A673 (cell line): ENCODE measurements around the gene SNX19. TPM values are rescaled to one million over a fixed set of nuclear protein-coding genes. Genes with fewer than 3 reads are reported as not detected.

Experiments used
- BruUV-seq: library from RNA; stranded (reverse); fragments of 400-500 nt; replicated peaks from 2 replicates; lab custom pipeline; 2021; lab: Mats Ljungman, UMichigan
- CTCF ChIA-PET: fragments of 300-600 bp; sonication (Branson Sonifier 250); formaldehyde crosslinking; loops from one replicate; lab custom pipeline; 2022; ENCODE audit warnings: antibody characterized with exemption; lab: Charles Lee
- POLR2A ChIA-PET: fragments of 300-600 bp; sonication (Branson Sonifier 250); formaldehyde crosslinking; loops from one replicate; lab custom pipeline; 2022; ENCODE audit warnings: antibody characterized with exemption; ENCODE audit not compliant: low non-redundant PET; lab: Charles Lee
- DNase-seq: peaks from one replicate; pipeline ENCODE4 v3.0.0-alpha.2; 2015; ENCODE audit warnings: low spot score
- H3K27ac ChIP-seq: fragments of 200-600 bp; sonication (generic); 2 replicates; pipeline ENCODE4 v1.5.1; 2016; ENCODE audit warnings: mixed run types, low read depth, mild to moderate bottlenecking, mixed read lengths, antibody characterized with exemption, low read length; ENCODE audit not compliant: poor library complexity, severe bottlenecking
- H3K27me3 ChIP-seq: fragments of 200-600 bp; sonication (generic); replicated peaks from 2 replicates; pipeline ENCODE4 v1.6.1; 2017; ENCODE audit warnings: mixed run types, low read depth, mild to moderate bottlenecking, mixed read lengths, antibody characterized with exemption, low read length; ENCODE audit not compliant: insufficient read depth, poor library complexity
- H3K36me3 ChIP-seq: fragments of 200-600 bp; sonication (generic); 2 replicates; pipeline ENCODE4 v1.6.1; 2016; ENCODE audit warnings: mixed run types, mild to moderate bottlenecking, mixed read lengths, antibody characterized with exemption, low read length; ENCODE audit not compliant: insufficient read depth, poor library complexity, severe bottlenecking
- H3K4me1 ChIP-seq: fragments of 200-600 bp; sonication (generic); 2 replicates; pipeline ENCODE4 v1.6.1; 2017; ENCODE audit warnings: mixed run types, mild to moderate bottlenecking, mixed read lengths, antibody characterized with exemption, low read length; ENCODE audit not compliant: insufficient read depth, poor library complexity, severe bottlenecking
- H3K4me3 ChIP-seq: fragments of 200-600 bp; sonication (generic); 2 replicates; pipeline ENCODE4 v1.5.1; 2016; ENCODE audit warnings: low read depth, mixed run types, mild to moderate bottlenecking, mixed read lengths, low read length; ENCODE audit not compliant: poor library complexity, severe bottlenecking
- H3K9me3 ChIP-seq: fragments of 200-600 bp; sonication (generic); 2 replicates; pipeline ENCODE4 v1.6.1; 2016; ENCODE audit warnings: mixed run types, low read depth, mild to moderate bottlenecking, mixed read lengths, antibody characterized with exemption, low read length; ENCODE audit not compliant: poor library complexity, severe bottlenecking
- EZH2 ChIP-seq: fragments of 200-600 bp; sonication (generic); IDR thresholded peaks from 2 replicates; pipeline ENCODE4 v1.6.1; 2017; ENCODE audit warnings: borderline replicate concordance, low read depth, mild to moderate bottlenecking, mixed read lengths, antibody characterized with exemption, low read length; ENCODE audit not compliant: poor library complexity, severe bottlenecking
- intact Hi-C: fragments of 100-400 bp; cut with micrococcal nuclease; formaldehyde crosslinking; loops from one replicate; pipeline ENCODE4 v1.10.0; 2022; ENCODE audit not compliant: unreplicated experiment
- total RNA-seq: library from RNA; stranded (reverse); gene quantifications from 2 replicates; pipeline ENCODE4 v1.2.3, GENCODE V29; 2021
- TF ChIP-seq, protein P1 (sequence below): fragments of 300-800, 200-600 bp; sonication (generic); conservative IDR thresholded peaks from 2 replicates; pipeline ENCODE4 v1.5.1; 2017; ENCODE audit warnings: low read depth, mild to moderate bottlenecking, antibody characterized with exemption, low read length, moderate library complexity, mixed read lengths

SNX19 gene
- total RNA-seq, 1 experiment from 2014 or later, result 51.9 TPM

DNA sequence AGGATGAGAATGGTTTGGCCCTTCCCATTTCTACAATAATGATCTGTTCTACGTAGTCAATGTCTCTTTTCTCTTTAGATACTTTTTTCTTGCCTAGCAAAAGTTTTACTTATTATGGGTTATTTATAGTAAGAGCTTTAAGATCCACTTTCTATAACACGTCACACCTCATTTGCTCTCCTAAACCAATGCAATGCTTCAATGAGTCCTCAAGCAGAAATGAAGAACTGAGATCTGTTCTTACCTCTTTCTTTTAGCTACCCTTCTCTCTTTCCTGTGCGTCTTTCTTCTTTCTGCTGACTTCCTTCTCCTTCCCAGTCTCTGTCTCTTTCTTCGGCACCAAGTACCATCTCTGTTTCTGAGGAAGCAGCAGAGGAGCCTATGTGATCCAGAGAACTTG is 61.8 kb downstream of the SNX19 start:
- intact Hi-C loops, result no loop called here
- no peak for TF ChIP-seq EZH2
- TF ChIP-seq, protein P1, sequence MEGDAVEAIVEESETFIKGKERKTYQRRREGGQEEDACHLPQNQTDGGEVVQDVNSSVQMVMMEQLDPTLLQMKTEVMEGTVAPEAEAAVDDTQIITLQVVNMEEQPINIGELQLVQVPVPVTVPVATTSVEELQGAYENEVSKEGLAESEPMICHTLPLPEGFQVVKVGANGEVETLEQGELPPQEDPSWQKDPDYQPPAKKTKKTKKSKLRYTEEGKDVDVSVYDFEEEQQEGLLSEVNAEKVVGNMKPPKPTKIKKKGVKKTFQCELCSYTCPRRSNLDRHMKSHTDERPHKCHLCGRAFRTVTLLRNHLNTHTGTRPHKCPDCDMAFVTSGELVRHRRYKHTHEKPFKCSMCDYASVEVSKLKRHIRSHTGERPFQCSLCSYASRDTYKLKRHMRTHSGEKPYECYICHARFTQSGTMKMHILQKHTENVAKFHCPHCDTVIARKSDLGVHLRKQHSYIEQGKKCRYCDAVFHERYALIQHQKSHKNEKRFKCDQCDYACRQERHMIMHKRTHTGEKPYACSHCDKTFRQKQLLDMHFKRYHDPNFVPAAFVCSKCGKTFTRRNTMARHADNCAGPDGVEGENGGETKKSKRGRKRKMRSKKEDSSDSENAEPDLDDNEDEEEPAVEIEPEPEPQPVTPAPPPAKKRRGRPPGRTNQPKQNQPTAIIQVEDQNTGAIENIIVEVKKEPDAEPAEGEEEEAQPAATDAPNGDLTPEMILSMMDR, result no peak
- no peak overlapping the region for H3K27ac ChIP-seq
- POLR2A ChIA-PET, result no interaction called here
- no peak for DNase-seq
- CTCF ChIA-PET, result no interaction called here
- H3K9me3 ChIP-seq, result no peaks in the 10 kb centered on the region
- H3K4me3 ChIP-seq, result no peak overlapping the region
- H3K4me1 ChIP-seq, result no peaks in the 10 kb centered on the region
- H3K27me3 ChIP-seq, result no peaks in the 10 kb centered on the region
- H3K36me3 ChIP-seq, result no peaks in the 10 kb centered on the region
- no TSS peak for BruUV-seq

DNA sequence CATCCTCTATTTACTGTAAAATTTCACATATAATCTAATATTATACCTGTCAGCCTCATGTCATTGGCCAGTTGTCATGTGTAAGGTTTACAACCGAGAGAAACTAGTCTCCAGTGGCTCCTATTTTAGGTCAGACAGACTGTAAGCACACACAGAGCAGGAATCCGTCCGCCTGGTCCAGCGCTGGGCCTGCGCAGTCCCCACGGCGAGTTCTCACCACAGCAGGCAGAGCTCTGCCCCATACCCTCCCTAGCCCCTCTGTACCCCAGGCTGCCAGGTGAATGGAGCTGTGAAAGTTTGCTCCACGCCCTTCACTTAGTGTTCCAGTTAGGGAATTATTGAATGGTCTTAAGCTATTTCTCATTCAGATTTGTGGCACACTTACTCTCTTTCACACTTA is 63.7 kb downstream of the SNX19 start:
- no peaks in the 10 kb centered on the region for H3K27me3 ChIP-seq
- H3K4me3 ChIP-seq, result no peak overlapping the region
- POLR2A ChIA-PET, result no interaction called here
- H3K27ac ChIP-seq, result no peak overlapping the region
- TF ChIP-seq, protein P1, result no peak
- no peak for TF ChIP-seq EZH2
- intact Hi-C loops, result no loop called here
- H3K4me1 ChIP-seq, result no peaks in the 10 kb centered on the region
- CTCF ChIA-PET, result interaction anchor here (0.6 kb wide), 1 partner anchor 422 kb away, joined by 3 read pairs; no protein-coding TSS in a partner anchor
- no TSS peak for BruUV-seq
- no peak for DNase-seq
- no peaks in the 10 kb centered on the region for H3K9me3 ChIP-seq
- H3K36me3 ChIP-seq, result no peaks in the 10 kb centered on the region

DNA sequence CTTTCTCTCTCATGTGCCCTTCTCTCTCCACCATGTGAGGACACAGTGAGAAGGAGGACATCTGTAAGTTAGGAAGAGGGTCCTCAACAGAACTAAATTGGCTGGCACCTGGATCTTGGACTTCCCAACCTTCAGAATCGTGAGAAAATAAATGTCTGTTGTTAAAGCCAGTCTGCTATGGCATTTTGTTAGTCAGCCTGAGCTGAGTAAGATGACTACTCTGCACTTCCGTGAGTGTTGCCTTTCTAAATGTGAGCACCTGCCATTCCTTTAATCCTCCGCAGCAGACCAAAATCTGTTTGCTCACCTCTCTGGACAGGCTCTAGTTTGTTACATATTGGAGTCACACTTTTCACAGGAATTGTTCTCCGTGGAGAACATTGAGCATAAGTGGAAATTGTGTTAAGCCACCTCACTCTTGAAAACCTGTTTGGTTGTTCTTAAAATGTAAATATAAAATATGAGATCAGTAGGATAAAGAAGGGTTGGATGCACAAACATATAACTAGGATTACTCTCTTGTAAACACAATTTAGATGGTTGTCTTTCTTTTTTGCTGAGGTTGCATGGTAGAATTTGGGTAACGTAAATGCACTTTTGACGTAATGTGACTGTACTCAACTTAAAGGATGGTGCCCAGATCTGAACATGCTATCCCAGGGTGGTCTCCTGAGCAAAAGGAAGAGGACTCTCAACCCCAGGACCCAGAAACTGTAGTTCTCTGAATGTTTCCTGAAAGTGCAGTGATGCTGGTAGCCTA is 65.9 kb downstream of the SNX19 start:
- intact Hi-C loops, result no loop called here
- Histone ChIP-seq H3K9me3 (no peaks in the 10 kb centered on the region), H3K27ac (no peak overlapping the region), H3K4me3 (no peak overlapping the region), H3K36me3 (no peaks in the 10 kb centered on the region), H3K4me1 (no peaks in the 10 kb centered on the region), H3K27me3 (no peaks in the 10 kb centered on the region)
- BruUV-seq, result no TSS peak
- ChIA-PET POLR2A (no interaction called here), CTCF (no interaction called here)
- DNase-seq, result no peak
- no peak for TF ChIP-seq EZH2
- TF ChIP-seq, protein P1, result no peak
